GM19372 (cell line): ENCODE data around the gene RGL4.

Experiments used
- ATAC-seq: cut with Tn5 transposase; IDR thresholded peaks from one replicate; pipeline ENCODE4 v1.9.1; 2021; ENCODE audit warnings: mild to moderate bottlenecking, low read depth, moderate library complexity; ENCODE audit not compliant: unreplicated experiment

Gene RGL4

DNA sequence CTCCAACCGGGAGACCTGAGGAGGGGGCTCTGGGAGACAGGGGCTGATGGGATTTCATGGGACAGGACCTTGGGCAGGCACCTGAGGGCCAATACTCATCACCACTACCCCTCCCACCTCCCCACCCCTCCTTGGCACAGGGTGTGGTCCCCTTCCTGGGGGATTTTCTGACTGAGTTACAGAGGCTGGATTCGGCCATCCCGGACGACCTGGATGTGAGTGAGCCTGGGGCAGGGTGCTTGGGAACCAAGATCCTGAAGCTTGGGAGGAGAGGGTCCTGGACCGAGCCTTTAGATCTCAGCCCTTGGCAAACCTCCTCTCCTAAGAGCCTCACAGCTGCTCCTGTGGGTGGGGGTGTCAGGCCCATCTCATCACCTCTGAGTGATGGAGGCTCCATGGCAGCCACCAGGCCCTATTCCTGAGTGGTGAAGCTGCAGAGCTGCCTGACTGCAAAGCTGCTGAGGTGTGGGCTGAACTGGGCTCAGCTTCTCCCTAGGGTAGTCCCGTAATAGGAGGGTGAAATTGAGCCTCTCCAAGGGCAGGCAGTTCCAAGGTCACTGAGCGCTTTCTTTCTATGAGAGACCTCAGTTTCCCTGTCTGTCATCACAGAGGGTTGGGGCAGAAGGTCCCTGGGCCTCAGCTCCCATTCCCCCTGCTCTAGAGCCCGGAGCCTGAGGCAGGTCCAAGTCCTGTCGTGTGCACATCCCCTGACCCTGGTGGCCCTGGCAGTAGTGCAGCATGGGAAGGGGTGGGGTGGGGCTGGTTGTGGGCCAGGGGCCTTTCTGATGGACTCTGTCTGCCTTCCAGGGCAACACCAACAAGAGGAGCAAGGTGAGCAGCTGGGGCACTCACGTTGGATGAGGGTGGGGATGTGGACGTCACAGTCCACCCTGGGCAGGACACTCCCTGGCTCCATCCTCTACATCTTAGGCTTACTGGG lies 6.5 kb downstream of the RGL4 start:
- no peak for ATAC-seq

DNA sequence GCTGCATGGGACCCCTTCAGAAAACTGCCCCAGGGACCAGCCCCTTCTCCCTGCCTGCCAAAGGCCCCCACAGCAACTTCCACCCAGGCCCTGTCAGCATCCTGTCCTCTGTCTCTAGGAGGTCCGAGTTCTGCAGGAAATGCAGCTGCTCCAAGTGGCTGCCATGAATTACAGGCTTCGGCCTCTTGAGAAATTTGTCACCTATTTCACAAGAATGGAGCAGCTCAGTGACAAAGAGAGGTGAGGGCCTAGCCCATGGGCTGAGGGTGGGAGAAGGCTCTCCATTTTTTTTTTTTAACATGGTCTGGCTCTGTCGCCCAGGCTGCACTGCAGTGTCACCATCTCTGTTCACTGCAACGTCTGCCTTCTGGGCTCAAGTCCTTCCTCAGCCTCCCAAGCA lies 7.3 kb downstream of the RGL4 start:
- ATAC-seq: no peak

DNA sequence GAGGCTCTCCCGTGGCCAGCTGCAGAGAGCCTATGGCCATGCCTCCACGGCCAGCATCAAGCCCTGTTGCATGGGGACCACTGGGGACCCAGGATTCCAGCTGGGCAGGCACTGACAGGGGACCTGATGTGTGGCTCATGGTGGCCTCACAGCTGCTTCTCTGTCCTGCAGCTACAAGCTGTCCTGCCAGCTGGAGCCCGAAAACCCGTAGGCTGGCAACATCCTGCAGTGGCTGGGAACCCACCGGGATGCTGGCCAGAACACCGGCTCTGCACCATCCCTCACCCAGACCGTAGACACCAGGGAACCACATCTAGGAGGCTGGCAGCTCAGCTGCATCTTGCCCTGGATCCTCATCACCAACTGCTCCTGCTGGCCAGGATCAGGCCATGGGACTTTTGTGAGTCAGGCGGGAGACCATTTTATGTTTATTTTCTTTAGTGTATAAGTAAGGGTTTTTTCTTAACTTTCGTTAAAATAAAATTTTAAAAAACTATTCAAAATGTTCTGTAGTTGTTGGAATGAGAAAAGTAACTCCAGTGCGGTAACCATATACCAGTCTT lies 7.9 kb downstream of the RGL4 start:
- no peak for ATAC-seq

DNA sequence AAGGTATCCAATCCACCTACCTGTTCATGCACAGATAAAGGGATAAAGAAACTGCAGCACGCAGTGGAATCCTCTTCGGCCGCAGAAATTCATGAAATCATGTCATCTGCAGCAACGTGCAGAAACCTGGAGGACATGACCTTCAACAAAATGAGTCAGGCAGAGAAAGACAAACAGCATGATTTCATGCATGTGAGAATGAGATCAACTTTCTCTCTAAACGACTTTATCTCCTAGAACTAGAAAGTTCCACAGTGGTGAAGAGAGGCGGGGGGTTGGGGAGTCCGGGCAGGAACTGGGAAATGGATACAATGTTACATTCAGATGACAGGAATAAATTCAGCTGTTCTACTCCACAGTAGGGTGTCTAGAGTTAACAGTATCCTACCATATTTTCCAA lies 9.9 kb downstream of the RGL4 start:
- ATAC-seq: no peak

DNA sequence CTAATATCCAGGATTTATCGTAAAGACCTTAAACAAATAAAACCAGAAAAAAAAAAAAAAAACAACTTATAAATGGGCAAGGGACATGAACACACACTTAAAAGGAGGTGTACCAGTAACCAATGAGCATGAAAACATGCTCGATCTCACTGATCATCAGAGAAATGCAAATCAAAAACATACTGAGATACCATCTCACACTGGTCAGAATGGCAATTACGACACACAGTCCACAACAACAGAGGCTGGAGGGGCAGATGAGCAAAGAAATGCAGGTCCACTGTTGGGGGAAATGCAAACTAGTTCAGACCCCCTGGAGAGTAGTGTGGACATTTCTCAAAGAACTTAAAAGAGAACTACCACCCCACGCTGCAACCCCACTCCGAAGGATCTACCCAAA lies 13.2 kb downstream of the RGL4 start:
- ATAC-seq: no peak

DNA sequence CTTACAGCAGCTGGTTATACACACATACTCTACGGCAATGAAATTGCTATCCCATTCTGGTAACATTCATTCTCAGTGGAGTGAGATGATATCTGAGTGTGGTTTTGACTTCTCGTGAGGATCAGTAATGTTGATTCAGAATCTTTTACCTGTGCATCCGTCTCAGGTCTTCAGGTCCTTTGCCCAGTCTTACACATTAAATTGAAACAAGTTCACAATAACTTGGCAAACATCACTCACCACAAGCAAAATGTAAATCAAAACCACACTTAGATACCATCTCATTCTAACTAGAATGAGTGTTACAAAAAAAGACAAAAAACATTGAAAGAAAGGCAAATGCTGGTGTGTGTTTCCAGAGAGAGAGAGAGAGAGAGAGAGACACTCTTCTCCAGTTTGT lies 14.0 kb downstream of the RGL4 start:
- no peak for ATAC-seq

DNA sequence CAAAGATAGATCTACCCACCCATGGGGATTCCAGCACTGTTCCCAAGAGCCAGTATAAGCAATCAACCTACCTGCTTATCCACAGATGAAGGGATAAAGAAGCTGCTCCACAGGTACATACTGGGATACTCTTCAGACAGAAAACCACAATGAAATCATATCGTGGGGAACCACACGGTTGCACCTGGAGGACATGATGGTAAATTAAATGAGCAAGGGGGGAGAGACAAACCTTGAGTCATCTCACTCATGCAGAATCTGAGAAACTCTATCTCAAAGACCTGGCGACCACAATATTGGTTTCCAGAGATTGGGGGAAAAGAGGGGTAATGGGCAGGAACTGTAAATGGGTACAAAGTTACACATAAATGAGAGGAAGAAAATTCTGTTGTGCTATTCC lies 14.5 kb downstream of the RGL4 start:
- ATAC-seq: no peak

DNA sequence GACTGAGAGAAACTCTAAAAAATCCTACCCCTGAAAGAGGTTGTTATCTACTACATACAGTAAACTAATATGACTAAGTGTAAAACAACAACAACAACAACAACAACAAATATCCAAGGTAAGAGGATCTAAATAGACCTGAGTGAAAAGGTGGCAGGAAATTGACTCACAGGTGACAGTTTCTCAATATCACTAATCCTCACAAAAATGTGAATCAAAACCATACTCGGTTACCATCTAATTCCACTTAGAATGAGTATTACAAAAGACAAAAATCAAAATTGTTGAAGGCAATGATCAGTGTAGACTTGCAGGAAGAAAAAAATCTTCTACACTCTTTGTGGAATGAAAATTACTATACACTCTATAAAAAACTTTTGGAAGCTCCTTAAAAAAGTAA lies 17.5 kb downstream of the RGL4 start:
- no peak for ATAC-seq

DNA sequence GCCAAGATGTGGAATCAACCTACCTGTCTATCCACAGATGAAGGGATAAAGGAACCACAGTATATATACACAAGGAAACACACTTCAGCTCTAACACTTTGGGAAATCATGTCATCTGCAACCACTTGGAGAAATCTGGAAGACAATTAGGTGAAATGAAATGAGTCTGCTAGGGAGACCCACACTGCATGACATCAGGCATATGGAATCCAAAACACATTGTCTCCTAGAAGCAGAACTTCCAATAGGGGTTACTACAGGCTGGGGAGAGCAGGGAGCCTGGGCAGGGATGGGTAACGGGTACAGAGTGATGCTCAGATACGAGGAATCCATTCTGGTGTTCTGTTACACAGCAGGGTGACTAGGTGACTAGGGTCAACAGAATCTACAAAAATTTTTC lies 18.3 kb downstream of the RGL4 start:
- no peak for ATAC-seq

DNA sequence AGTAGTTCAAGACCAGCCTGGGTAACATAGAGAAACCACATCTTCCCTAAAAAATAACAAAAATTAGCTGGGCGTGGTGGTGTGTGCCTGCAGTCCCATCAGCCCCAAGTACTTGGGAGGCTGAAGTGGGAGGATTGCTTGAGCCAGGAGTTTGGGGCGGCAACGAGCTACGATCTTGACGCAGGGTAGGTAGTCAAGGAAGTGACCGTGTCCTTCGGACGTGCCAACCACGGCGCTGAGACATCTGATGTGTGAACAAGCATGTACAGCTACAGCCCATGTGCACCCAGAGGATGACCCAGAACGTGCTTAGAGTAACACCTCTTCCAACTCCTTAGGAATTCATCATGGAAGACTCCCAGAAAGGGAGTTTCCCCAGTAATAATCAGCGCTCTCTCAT lies 21.4 kb downstream of the RGL4 start:
- ATAC-seq: no peak

DNA sequence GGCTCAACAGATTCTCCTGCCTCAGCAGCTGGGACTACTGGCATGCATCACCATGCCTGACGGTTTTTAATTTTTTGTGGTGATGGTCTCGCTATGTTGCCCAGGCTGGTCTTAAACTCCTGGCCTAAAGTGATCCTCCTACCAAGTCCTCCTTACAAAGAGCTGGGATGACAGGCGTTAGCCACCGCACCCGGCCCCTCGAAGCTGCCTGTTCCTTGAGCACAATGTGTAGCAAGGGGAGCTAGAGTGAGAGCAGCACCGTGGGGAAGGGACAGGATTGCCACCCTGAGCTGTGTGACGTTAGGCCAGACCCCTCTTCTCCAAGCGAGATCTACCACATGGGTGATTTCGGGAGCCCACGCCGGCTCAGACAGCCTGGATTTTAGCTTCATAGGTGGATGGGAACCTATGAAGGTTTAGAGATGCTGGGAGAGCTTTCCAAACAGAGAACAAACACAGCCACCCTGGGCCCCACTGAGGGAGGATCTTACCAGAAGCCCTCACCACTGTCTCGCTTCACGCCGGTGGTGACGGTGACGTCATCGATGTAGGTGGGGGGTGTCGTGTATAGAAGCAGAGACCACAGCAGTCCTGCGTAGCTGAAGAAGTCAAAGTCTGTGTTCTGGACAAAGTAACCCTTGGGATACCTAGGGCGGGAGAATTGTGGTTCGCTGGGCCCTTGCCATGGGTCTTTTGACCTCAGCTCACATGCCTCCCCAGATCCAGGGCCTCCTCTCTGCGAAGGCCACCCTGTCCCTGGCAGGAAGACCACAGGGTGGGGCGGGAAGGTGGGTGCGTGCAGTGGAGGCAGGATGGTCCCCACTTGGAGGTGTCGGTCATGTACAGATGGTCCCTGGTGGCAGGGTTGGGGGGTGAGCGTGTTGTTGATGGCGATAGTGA lies 23.1 kb downstream of the RGL4 start:
- ATAC-seq: no peak

DNA sequence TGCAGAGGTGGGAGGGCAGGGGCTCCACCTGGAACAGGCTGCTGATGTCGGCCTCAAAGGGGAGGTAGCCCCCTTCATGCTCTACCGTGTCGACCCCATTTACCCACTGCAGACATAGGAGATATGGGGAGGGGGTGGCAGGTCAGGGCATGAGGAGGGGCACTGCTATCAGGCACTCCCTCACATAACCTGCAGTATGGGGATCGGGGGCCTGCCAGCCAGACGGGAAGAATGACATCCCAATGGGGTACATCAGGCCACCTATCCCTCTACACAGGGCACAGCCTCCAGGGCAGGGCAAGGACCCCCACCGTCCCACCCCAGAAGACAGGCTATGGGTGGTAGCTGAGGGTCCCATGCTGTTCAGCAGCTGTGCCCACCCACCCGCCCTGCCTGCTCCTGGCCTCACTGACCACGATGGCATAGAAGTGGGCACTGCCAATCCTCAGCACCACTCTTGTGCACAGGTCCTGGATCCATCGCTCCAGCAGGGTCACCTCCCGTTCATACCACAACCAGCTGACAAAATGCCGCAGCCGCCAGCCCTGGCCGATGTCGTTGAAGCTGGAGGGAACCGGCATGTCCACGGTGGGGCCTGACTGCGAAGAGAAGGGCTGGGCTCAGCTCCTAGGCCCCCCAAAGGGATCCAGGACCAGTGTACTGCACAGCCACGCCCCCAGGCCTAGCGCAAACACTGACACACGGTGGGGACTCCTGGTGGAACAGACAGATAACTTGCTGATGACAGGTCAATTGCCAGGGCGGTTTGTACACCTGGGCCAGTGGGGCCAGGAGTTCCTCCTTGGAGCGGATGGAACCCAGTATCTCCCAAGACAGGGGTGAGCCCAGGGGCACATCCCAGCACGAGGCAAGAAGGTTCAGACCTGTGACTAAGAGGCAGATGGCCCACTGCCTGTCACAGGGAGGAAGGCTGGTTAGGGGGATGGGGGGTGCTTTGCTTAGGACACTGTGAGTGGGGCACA lies 24.1 kb downstream of the RGL4 start:
- no peak for ATAC-seq

DNA sequence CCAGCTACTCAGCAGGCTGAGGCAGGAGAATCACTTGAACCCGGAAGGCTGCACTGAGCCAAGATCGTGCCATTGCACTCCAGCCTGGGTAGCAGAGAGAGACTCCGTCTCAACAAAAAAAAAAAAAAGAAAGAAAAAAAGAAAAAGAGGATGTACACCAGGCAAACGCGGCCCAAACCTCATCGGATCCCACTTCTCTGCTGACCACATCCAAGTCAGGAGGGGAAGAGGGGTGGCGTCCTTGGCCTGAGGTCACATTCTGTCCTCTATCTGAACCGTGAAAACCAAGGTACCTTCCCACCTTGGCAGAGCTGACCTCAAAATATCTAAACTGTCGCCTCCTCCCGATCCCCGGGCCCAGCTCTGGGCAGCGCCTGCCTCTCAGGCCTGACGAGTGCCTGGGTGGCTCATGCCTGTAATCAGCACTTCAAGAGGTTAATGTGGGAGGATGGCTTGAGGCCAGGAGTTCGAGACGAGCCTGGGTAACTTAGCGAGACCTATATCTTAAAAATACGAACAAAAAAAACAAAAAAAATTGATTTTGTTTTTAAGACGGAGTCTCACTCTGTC lies 25.1 kb downstream of the RGL4 start:
- ATAC-seq: no peak

DNA sequence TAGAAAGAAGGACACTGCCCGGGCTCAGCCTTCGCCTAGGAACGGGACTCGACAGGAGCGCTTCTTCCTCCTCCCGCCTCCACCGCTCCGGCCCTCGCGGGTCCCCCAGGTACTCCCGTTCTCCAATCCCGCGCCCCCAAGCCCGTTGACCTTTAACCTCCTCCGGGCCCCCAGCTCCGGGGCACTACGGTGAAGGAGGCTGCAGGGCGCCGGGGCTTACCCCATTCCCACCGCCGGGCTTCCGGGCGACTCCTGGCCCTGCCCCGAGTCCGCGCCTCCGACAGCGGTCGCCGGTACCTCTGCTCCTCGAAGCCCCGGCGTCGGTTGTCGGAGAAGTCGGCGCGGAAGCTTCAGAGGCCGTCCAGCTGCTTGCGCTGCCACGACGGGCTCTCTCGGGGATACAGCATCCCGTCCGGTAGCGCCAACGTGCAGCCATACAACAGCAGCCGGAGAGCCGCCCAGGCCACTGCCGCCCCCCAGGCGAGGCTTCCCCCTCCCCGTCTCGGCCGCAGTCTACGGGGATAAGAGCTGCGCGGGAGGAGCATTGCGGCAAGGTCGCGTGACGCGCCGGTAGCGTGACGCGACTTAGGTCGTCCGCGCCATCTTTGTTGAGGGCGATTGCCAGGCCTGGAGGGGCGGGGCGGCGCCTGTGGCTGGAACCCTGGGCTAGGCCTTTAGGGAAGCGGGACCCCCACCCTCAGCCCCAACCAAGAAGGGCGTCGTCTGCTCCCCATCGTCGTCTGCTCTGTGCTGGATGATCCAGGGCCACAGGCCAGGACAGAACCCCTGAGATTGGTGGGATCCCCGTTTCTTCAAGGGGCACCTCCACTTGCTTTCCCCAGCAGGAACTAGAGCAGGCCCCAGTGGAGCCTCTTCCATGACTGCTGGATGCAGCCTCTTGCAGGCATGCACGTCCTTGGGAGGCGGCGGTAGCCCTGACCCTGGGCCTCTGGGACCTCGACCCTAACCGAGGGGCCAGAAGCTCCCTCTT lies 26.3 kb downstream of the RGL4 start:
- ATAC-seq: peak; percentile 78

DNA sequence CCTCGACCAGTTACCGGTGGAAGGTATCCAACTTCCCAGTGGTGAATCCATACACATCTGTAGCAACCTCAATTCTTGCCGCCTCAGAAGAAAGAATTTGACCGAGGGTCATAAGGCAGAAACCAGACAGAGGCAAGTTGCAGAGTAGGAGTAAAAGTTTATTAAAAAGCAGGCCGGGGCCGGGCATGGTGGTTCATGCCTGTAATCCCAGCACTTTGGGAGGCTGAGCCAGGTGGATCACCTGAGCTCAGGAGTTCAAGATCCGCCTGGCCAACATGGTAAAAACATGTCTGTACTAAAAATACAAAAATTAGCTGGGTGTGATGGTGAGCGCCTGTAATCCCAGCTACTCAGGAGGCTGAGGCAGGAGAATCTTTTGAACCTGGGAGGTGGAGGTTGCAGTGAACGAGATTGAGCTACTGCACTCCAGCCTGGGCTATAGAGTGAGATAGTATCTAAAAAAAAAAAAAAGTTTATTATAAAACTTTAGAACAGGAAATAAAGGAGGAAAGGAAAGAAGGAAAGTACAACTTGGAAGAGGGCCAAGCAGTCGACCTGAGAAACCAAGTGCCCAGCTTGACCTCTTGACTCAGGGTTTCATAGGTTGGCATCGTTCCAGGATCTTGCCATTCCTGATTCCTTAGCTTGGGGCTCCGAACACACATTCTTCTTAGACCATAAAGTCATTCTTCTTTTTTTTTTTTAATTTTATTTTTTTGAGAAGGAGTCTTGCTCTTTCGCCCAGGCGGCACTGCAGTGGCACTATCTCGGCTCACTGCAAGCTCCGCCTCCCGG lies 27.8 kb downstream of the RGL4 start:
- no peak for ATAC-seq

DNA sequence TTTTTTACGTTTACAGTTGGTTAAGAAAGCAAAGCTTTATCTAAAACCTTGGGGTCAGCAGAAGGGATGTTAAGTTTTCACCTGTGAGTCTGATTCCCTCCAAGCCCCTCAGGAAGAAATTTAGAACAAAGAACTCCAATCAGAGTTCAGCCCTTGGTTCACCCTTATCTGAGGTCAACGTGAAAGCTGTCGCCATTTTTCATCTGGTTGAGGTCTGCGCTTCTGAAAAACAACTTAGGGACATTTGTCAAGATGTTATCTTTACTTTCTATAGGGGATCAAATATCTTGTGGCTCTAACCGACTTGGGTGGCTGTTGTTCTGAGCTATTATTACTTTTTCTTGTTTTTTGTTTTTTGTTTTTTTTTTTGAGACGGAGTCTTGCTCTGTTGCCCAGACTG lies 30.0 kb downstream of the RGL4 start:
- ATAC-seq: no peak

DNA sequence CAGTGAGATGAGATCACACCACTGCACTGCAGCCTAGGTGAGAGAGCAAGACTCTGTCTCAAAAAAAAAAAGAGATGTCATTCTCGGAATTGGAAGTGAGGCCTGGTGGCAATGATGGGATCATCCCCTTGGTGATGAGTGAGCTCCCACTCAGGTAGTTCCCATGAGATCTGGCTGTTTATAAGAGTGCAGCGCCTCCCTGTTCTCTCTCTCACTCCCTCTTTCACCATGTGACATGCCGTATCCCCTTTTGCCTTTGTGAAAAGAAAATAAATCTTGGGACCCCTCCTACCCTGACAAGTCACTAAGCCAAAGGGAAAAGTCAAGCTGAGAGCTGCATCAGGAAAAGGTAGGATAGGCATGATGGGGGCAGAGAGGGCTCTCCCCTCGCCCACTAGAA lies 31.3 kb downstream of the RGL4 start:
- ATAC-seq: no peak

DNA sequence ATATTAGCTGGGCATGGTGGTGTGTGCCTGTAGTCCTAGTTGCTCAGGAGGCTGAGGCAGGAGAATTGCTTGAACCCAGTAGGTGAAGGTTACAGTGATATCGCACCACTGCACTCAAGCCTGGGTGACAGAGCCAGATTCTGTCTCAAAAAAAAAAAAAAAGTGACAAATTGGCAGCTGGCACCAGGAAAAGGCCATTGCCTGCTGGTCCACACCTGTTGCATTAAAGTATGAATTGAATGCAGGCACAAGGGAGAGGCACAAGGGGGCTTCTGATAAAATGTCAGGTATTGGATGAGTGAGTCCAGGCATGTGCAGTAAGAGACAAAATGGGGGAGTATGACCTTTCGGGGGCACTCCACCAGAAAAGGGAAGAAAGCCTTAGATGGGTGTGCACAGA lies 31.9 kb downstream of the RGL4 start:
- ATAC-seq: no peak
